Fibroblast of pulmonary artery (primary cell): ENCODE data around the gene GDF9.

Source experiments
- DNase-seq: peaks from one replicate; pipeline ENCODE4 v3.0.0-alpha.2; 2010; ENCODE audit warnings: low read depth
- H3K4me3 ChIP-seq: replicated peaks from 2 replicates; pipeline ENCODE4 v1.5.1; 2011; ENCODE audit warnings: low read depth, mild to moderate bottlenecking, control low read depth, low read length, moderate library complexity
- TF ChIP-seq, protein P1 (sequence below): IDR thresholded peaks from 2 replicates; pipeline ENCODE4 v1.5.1; 2011; ENCODE audit warnings: mild to moderate bottlenecking, control low read depth, low read length, inconsistent platforms; ENCODE audit errors: missing control alignments

The GDF9 gene

DNA sequence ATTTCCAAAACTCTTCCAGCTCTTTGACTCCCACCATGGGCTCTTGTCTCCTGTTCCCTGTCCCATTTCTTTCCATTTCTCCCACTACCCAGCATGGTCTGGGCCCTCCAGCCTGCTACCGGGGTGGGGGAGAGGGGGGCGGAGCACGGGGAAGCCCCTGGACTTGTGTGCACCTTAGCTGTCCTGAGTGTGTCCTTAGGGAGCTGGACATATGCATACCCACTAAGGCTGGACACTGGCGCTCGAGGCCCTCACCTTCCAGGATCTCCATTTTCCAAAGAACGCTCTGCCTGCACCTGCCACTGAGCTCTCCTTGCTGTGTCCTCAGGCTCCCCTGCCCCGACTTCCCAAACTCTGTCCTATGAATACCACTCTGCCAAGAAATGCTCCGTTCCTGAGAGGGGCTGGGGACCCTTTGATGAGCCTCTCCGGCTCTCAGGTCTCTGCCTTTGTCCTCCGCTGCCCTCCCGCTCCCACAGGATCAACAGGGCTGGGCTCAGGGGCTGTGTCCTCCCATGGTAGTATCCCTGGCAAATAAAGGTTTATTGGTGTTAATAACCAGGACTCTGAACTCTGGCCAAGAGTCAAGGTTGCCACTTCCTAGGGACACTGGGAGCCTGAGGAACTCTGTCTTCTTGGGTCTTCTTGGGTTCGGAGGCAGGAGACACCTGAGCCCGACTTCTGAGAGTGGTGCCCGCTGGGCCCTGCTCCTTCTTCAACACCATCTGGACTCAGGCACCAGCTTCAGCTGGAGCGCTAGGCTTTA lies 35.0 kb downstream of the GDF9 start:
- peak overlapping the region; percentile 62 for H3K4me3 ChIP-seq
- DNase-seq: no peak
- TF ChIP-seq, protein P1, sequence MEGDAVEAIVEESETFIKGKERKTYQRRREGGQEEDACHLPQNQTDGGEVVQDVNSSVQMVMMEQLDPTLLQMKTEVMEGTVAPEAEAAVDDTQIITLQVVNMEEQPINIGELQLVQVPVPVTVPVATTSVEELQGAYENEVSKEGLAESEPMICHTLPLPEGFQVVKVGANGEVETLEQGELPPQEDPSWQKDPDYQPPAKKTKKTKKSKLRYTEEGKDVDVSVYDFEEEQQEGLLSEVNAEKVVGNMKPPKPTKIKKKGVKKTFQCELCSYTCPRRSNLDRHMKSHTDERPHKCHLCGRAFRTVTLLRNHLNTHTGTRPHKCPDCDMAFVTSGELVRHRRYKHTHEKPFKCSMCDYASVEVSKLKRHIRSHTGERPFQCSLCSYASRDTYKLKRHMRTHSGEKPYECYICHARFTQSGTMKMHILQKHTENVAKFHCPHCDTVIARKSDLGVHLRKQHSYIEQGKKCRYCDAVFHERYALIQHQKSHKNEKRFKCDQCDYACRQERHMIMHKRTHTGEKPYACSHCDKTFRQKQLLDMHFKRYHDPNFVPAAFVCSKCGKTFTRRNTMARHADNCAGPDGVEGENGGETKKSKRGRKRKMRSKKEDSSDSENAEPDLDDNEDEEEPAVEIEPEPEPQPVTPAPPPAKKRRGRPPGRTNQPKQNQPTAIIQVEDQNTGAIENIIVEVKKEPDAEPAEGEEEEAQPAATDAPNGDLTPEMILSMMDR: no peak

DNA sequence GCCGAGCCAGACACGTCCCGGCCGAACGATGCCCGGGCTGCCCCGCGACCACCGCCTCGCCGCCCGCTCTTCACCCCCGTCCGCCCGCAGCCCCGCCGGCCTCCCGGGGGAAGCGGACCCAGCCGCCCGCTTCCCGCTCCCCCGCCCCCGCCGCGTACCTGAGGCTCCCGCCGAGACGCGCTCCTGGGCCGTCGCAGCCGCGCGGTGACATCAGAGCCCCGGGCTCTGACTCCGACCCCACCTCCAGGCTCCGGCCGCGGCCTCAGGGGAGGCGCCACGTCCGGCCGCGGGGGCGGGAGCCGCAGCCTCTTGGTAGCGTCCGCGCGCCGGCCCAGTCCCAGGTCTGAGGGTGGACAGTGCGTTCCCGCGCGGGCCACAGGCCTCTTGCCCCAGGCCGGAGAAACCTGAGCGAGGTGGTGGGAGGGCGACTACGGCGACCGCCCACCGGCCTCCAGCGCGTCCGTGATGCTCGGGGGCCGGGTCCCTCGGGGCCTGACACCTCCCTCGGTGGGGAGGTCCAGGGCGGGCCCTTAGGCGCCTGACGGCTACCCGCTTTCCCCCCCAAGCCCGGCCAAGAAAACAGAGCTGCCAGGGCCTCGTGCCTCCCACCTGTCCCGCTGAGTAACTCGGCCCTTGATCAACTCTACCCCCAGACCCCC lies 35.7 kb downstream of the GDF9 start, which contains the start of gene SHROOM1:
TSS of gene SHROOM1 (minus strand) at position 212 of the 659 bp plus-strand sequence. CDS start 4,507 bp downstream, outside the sequence.
- TF ChIP-seq, protein P1: no peak
- peak within 1 kb of the TSS; percentile 62 for H3K4me3 ChIP-seq
- DNase-seq: peak; percentile 43

DNA sequence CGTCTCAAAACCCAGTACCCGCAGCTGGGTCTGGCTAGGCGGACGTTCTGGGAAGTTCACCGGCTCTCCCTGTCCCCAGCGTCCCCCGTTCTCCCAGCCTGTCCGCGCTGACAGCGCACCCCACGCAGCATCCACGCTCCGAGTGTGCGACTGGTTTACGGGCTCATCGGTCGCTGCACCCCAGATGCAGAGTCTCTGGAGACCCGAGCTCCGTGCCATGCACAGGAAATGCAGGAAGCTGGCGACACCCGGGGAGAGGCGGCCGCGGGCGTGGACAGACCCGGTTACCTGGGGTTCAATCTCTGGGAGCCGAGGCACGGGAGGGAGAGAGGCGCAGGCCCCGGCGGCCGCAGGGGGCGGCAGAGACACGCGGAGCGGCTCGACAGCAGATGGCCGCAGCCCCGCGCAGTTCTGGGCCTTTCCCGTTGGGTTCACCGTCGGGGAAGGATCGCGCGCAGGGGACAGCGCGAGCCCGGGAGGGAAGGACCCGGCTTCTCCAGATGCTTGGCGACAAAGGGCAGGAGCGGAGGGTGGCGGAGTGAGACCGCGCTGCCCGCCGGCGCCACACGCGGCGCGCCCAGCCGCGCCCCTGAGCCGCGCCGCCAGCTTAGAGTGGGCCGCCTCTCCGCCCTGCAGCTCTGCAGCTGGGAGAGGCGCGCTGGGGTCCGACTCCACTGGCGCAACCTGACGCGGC lies 36.4 kb downstream of the GDF9 start:
- TF ChIP-seq, protein P1: peak; percentile 73
- DNase-seq: peak; percentile 67
- peak overlapping the region; percentile 62 for H3K4me3 ChIP-seq

DNA sequence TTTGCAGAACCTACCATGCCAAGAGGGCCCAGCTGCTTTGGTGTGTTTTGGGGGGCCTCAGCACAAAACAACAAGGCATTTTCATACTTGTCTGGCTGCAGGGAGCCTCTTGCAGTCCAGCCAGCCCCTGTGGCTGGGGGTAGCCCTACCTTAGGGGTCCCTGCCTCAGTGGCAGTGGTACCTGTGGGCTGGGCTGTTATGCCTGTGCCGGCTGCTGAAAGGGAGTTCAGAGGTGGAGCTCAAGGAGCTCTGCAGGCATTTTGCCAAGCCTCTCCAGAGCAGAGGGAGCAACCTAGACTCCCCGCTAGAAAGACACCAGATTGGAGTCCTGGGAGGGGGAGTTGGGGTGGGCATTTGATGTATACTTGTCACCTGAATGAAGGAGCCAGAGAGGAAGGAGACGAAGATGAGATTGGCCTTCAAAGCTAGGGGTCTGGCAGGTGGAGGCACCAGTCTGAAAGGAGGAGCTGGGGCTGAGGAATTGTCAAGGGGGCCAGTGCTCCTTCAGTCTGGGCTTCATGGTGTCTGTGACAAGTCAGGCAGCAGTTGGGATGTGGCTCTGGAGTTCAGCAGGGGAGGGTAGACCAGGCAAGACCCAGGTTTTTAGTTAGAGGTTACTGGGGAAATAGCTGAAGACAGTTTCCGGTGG lies 37.3 kb downstream of the GDF9 start:
- peak overlapping the region; percentile 62 for H3K4me3 ChIP-seq
- no peak for DNase-seq
- TF ChIP-seq, protein P1: no peak

DNA sequence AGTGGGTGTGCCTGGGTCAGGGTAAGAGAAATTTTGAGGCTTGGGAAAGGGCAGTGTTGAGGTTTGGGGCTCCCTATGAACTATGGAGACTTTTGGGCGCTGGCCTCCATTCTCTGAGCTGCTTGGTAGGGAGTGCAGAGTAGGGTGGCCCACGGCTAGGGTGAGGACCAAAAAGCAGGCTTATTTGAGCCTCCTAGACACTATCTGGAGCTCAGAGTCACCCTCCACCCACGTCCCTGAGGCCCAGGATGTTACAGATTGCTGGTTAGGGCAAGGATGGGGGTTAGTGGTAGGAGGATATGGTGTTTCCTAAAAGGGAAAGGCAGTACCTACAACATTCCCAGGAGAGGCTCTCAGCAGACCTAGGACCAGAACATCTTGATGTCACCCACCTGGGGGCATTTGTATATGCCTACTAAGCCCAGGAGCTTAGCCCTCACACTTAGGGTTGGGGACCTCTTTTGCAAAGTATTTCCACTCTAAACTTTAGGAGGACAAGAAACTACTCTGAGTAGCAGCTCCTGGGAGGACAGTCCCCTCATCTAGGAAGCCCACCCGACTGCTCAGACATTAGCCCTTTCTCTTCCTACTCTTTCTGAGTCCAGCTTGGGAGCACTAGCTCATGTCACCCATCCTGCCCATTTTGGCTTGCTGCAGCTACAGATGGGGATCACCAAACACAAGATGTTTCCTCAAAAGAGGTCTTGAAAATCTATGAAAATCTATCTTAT lies 38.2 kb downstream of the GDF9 start:
- TF ChIP-seq, protein P1: no peak
- no peak for DNase-seq

More for the DNA sequence above, 38.2 kb downstream of the GDF9 start:
- H3K4me3 ChIP-seq: no peak overlapping the region
